ENCODE data around the gene TIMM10B.
"Not testable (repeated sequence)": the region's sequence is repeated elsewhere in the genome, so short reads cannot be mapped to it uniquely, and the experiment has no call there.

TIMM10B gene

GRCh38 chr11:6520265-6520664, 39.0 kb downstream of the TIMM10B start:
- no peak for FAIRE-seq

GRCh38 chr11:6521946-6522345, 40.6 kb downstream of the TIMM10B start:
- not testable (repeated sequence) for FAIRE-seq

- no peak for FAIRE-seq
These were observed 42.0 kb downstream of the TIMM10B start for GRCh38 chr11:6523253-6523652.

- FAIRE-seq, result no peak
These were observed 45.3 kb downstream of the TIMM10B start for GRCh38 chr11:6526411-6527135.

- no peak for FAIRE-seq
These were observed 48.0 kb downstream of the TIMM10B start for GRCh38 chr11:6529266-6529665.

GRCh38 chr11:6530848-6531247, 49.5 kb downstream of the TIMM10B start:
- no peak for FAIRE-seq

- FAIRE-seq, result peak; percentile 67
These were observed 50.0 kb downstream of the TIMM10B start for GRCh38 chr11:6531267-6531752.

Data from G401.6 (cell line).